Measurements from ENCODE around the gene TROAP. TPM values are rescaled to one million over a fixed set of nuclear protein-coding genes. Genes with fewer than 3 reads are reported as not detected.
A peak's percentile ranks its signal among the peaks of the same experiment; 100 is the strongest.

The TROAP gene
- total RNA-seq, 4 donors from 2014 or later, result 0.30 to 6.5 (median 3.1) TPM; not detected in 1

DNA sequence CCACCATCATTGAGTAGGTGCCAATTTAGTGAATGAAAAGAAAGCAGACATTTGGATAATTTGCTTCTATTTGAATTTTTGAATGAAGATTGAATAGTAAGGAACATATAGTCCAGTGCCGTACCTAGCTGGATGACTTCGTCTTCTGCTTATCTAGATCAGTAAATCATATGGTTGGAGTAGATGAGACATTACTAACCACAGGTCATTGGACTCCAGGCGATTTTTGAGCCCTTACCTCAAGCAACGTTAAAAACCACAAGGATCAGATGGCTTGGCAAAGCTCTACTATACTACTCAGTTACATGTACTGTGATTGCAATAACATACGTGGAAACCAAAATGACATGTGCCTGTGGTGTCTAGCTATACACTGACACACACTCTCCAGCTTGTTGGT lies 42.5 kb downstream of the TROAP start:
- no peaks in the 10 kb centered on the region for H3K36me3 ChIP-seq
- no peaks in the 10 kb centered on the region for H3K27me3 ChIP-seq
- H3K9me3 ChIP-seq, result no peaks in the 10 kb centered on the region
- TF ChIP-seq EP300 (IDR thresholded peaks at IDR 0.05) (no peak), POLR2A (IDR thresholded peaks at IDR 0.05) (no peak)
- TF ChIP-seq, protein P1, sequence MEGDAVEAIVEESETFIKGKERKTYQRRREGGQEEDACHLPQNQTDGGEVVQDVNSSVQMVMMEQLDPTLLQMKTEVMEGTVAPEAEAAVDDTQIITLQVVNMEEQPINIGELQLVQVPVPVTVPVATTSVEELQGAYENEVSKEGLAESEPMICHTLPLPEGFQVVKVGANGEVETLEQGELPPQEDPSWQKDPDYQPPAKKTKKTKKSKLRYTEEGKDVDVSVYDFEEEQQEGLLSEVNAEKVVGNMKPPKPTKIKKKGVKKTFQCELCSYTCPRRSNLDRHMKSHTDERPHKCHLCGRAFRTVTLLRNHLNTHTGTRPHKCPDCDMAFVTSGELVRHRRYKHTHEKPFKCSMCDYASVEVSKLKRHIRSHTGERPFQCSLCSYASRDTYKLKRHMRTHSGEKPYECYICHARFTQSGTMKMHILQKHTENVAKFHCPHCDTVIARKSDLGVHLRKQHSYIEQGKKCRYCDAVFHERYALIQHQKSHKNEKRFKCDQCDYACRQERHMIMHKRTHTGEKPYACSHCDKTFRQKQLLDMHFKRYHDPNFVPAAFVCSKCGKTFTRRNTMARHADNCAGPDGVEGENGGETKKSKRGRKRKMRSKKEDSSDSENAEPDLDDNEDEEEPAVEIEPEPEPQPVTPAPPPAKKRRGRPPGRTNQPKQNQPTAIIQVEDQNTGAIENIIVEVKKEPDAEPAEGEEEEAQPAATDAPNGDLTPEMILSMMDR (IDR thresholded peaks at IDR 0.05), result no peak
- no peak overlapping the region for H3K4me3 ChIP-seq
- 81% methylated on average over 5 of the region's 5 CpGs for WGBS, 2 donors
- no peak for DNase-seq (ENCODE audit: low spot score in 2 of 2)
- no peak overlapping the region for H3K27ac ChIP-seq
- H3K4me1 ChIP-seq, result peaks cover 0 to 34% (median 12%) of the 10 kb centered on the region in 4 donors

DNA sequence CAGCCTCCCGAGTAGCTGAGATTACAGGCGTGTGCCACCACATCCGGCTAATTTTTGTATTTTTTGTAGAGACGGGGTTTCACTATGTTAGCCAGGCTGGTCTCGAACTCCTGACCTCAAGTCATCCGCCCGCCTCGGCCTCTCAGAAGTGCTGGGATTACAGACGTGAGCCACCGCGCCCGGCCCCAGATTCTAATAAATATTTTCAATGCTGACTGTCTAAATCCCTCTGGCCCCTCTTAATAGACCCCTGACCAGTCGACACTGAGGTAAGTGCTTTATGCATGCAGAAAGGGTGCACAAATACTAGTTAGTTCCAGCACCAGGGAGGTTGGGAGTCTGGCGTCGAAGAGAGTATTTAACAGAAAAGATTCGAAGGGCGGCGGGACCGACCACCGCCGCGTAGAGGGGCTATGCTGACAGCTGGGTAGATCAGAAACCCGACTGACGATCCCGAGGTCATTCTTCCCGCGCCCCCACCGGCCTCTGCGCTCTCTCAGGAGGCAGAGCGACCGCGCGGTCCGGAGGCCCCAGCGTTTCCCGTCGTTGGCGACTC lies 43.1 kb downstream of the TROAP start:
- Histone ChIP-seq H3K36me3 (no peaks in the 10 kb centered on the region), H3K4me1 (peaks cover 0 to 34% (median 12%) of the 10 kb centered on the region in 4 donors), H3K27ac (peak overlapping the region; percentile 63 to 98 (median 94)), H3K27me3 (no peaks in the 10 kb centered on the region), H3K9me3 (no peaks in the 10 kb centered on the region), H3K4me3 (peak overlapping the region; percentile 49 to 98 (median 77))
- 10 to 13% methylated on average over 37 to 38 of the region's 38 CpGs for WGBS, 2 donors
- DNase-seq (ENCODE audit: low spot score in 2 of 2), result peak in 1 of 2 donors; percentile 6
- TF ChIP-seq, protein P1 (IDR thresholded peaks at IDR 0.05), result no peak
- no peak for TF ChIP-seq EP300 (IDR thresholded peaks at IDR 0.05)
- TF ChIP-seq POLR2A (IDR thresholded peaks at IDR 0.05), result no peak

DNA sequence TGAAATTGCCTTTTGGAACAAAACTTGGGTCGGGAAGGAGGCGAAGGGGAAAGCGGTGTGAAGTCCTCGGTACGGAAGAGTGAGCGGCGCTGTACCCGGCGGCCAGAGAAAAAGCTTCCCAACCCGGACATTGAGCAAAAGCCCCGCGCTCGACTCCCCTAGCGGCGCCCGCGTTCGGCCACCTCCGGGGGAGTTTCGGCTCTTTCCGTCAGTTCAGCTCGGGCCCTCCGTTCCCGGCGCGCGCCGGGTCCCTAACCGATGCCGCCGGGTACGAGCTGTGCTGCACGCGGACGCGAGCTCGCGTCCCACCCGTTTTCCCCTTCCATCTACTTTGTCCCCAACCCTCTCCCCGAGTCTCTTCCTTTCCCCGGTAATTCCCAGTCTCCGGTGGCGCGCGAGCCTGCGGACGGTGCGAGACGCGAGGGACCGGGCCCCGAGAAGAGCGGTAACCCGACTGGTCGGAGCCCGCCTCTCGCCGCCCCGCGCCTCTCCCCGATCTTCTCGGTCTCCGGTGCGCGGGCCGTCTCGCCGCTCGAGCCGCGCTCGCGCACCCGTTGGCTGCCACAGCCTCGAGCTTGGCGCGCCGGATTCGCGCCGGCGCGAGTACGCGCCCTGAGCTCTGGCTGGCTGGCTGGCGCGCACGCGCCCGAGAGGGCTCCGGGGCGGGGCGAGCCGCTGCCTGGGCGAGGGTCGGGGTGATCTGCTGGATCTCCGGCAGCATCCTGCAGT lies 43.8 kb downstream of the TROAP start:
- H3K4me1 ChIP-seq, result peaks cover 0 to 34% (median 12%) of the 10 kb centered on the region in 4 donors
- H3K4me3 ChIP-seq, result peak overlapping the region; percentile 49 to 98 (median 77)
- H3K9me3 ChIP-seq, result no peaks in the 10 kb centered on the region
- H3K27me3 ChIP-seq, result no peaks in the 10 kb centered on the region
- peak; percentile 63 to 75 for DNase-seq (ENCODE audit: low spot score in 2 of 2)
- H3K27ac ChIP-seq, result peak overlapping the region; percentile 63 to 98 (median 94)
- no peaks in the 10 kb centered on the region for H3K36me3 ChIP-seq
- peak in 1 of 2 donors; percentile 5 for TF ChIP-seq EP300 (IDR thresholded peaks at IDR 0.05)
- peak; percentile 21 to 50 for TF ChIP-seq POLR2A (IDR thresholded peaks at IDR 0.05)
- TF ChIP-seq, protein P1 (IDR thresholded peaks at IDR 0.05), result peak in 4 of 5 experiments; percentile 30 to 60 (median 38)
- WGBS, 2 donors, result 1% methylated on average over 57 to 92 of the region's 97 CpGs

DNA sequence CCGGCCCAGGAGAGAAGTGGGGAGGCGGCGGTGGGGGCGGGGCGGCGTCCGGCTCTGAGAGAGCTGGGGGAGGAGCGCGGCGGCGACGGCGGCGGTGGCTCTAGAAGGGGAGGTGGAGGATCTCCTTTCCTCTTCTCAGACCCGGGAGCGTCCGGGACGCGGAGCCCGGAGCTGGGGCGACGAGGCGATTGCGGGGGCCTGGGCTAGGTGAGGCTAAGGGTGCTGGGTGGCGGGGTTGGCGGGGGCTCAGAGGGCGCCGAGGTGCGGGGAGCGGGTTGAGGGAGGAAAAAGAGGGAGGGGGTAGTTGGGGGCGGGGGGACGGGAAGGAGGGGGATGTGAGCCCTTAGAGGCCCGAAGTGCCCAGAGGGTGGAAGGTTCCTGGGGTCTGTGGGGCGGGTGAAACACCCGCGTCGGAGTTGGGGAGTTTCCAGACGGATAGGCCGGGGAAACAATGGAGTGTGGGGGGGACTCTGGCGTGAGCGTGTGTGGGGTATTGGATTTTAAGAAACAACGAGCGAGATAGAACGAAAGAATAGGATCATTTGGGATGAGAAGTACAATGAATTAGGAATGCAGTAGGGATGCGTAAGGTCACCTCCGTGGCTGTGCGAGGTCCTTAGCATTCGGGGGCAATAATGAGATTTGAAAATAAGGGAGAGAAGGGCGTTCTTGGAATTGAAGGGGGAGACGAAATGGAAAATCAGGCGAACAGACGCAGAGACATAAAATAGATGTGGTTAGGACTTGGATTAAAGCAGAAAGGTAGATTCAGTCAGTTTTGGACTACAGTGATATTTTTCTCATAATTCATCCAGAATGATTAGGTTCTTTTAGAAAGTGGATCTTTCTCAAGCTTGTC lies 44.6 kb downstream of the TROAP start, which contains the start of gene SPATS2:
Gene SPATS2 (plus strand): TSS at position 82 of the 859 bp plus-strand sequence. CDS start 93,551 bp downstream, outside the sequence.
- H3K36me3 ChIP-seq, result no peaks in the 10 kb centered on the region
- DNase-seq (ENCODE audit: low spot score in 2 of 2), result peak; percentile 82 to 86
- no peaks in the 10 kb centered on the region for H3K27me3 ChIP-seq
- no peaks in the 10 kb centered on the region for H3K9me3 ChIP-seq
- peak within 1 kb of the TSS; percentile 49 to 98 (median 77) for H3K4me3 ChIP-seq
- TF ChIP-seq, protein P1 (IDR thresholded peaks at IDR 0.05), result no peak
- TF ChIP-seq POLR2A (IDR thresholded peaks at IDR 0.05), result peak in 1 of 2 donors; percentile 1
- WGBS, 2 donors, result 1% methylated on average over 37 to 47 of the region's 52 CpGs
- H3K4me1 ChIP-seq, result peaks cover 0 to 34% (median 12%) of the 10 kb centered on the region in 4 donors
- H3K27ac ChIP-seq, result peak within 1 kb of the TSS; percentile 63 to 98 (median 94)

Data from tibial nerve (tissue), 4 donors.